IMR-90 (cell line): ENCODE measurements around the gene RAVER1. TPM values are rescaled to one million over a fixed set of nuclear protein-coding genes. Genes with fewer than 3 reads are reported as not detected.

Experiments
- ATAC-seq: fragments of 200-7000 bp; cut with Tn5 transposase; 2 replicates; pipeline ENCODE4 v1.9.1; 2020; ENCODE audit warnings: low read depth, mild to moderate bottlenecking, moderate library complexity
- BruUV-seq: library from RNA; stranded (reverse); fragments of 400-500 nt; replicated peaks from 2 replicates; lab custom pipeline; 2021; lab: Mats Ljungman, UMichigan
- CTCF ChIA-PET: fragments of 300-600 bp; formaldehyde crosslinking; extraction: SDS; loops from one replicate; lab custom pipeline; 2021; ENCODE audit warnings: antibody characterized with exemption; lab: Yijun Ruan, JAX
- POLR2A ChIA-PET: fragments of 300-600 bp; sonication (Branson Sonifier 250); formaldehyde crosslinking; loops from one replicate; lab custom pipeline; 2022; ENCODE audit warnings: antibody characterized with exemption; ENCODE audit not compliant: unreplicated experiment; lab: Charles Lee
- DNase-seq: peaks from one replicate; pipeline ENCODE4 v3.0.0; 2013
- H2AFZ ChIP-seq: replicated peaks from 2 replicates; pipeline ENCODE3; 2013; ENCODE audit warnings: low read length, mild to moderate bottlenecking; ENCODE audit not compliant: poor library complexity
- H2AK5ac ChIP-seq: 2 replicates; pipeline ENCODE4 v1.6.1; 2013; ENCODE audit warnings: low read depth, low read length, inconsistent platforms
- H2AK9ac ChIP-seq: replicated peaks from 2 replicates; pipeline ENCODE3; 2013; ENCODE audit warnings: mild to moderate bottlenecking, low read depth, low read length, moderate library complexity; ENCODE audit not compliant: poor library complexity
- H2BK120ac ChIP-seq: 2 replicates; pipeline ENCODE4 v1.6.1; 2013; ENCODE audit warnings: low read depth, low read length, inconsistent platforms
- H2BK15ac ChIP-seq: 3 replicates; pipeline ENCODE4 v1.6.1; 2013; ENCODE audit warnings: low read depth, low read length, inconsistent platforms
- H2BK20ac ChIP-seq: 2 replicates; pipeline ENCODE4 v1.6.1; 2013; ENCODE audit warnings: low read depth, mild to moderate bottlenecking, inconsistent platforms, low read length, moderate library complexity
- H2BK5ac ChIP-seq: 2 replicates; pipeline ENCODE4 v1.6.1; 2013; ENCODE audit warnings: mild to moderate bottlenecking, low read depth, low read length, inconsistent platforms; ENCODE audit not compliant: poor library complexity, severe bottlenecking
- H3K14ac ChIP-seq: replicated peaks from 2 replicates; pipeline ENCODE4 v1.6.1; 2013; ENCODE audit warnings: low read depth, low read length, inconsistent platforms
- H3K18ac ChIP-seq: 2 replicates; pipeline ENCODE4 v1.6.1; 2013; ENCODE audit warnings: low read depth, low read length, control low read depth
- H3K23ac ChIP-seq: 2 replicates; pipeline ENCODE4 v1.6.1; 2013; ENCODE audit warnings: low read depth, low read length, inconsistent platforms
- H3K27ac ChIP-seq: 2 replicates; pipeline ENCODE4 v1.5.1; 2013; ENCODE audit warnings: mild to moderate bottlenecking, control low read depth, low read length; ENCODE audit not compliant: insufficient read depth
- H3K27me3 ChIP-seq: 2 replicates; pipeline ENCODE4 v1.6.1; 2013; ENCODE audit warnings: low read length; ENCODE audit not compliant: control insufficient read depth, insufficient read depth
- H3K36me3 ChIP-seq: 2 replicates; pipeline ENCODE4 v1.6.1; 2013; ENCODE audit warnings: low read length, mixed read lengths; ENCODE audit not compliant: control insufficient read depth, insufficient read depth
- H3K4ac ChIP-seq: 2 replicates; pipeline ENCODE4 v1.6.1; 2013; ENCODE audit warnings: low read depth, low read length, inconsistent platforms
- H3K4me1 ChIP-seq: 2 replicates; pipeline ENCODE4 v1.6.1; 2013; ENCODE audit warnings: low read length, mixed read lengths; ENCODE audit not compliant: control insufficient read depth, insufficient read depth
- H3K4me2 ChIP-seq: 2 replicates; pipeline ENCODE4 v1.6.1; 2013; ENCODE audit warnings: low read depth, mild to moderate bottlenecking, control low read depth, low read length, moderate library complexity
- H3K4me3 ChIP-seq: 2 replicates; pipeline ENCODE4 v1.5.1; 2013; ENCODE audit warnings: low read depth, mild to moderate bottlenecking, control low read depth, low read length, moderate library complexity; ENCODE audit not compliant: insufficient read depth
- H3K56ac ChIP-seq: 2 replicates; pipeline ENCODE4 v1.6.1; 2013; ENCODE audit warnings: low read length, inconsistent platforms; ENCODE audit not compliant: insufficient read depth; ENCODE audit errors: extremely low read depth
- H3K79me1 ChIP-seq, 2 experiments: 2 replicates each; pipeline ENCODE4 v1.6.1; 2013; ENCODE audit warnings: low read length in 2 of 2, inconsistent platforms in 1 of 2, low read depth in 1 of 2
- H3K9ac ChIP-seq: 2 replicates; pipeline ENCODE4 v1.6.1; 2013; ENCODE audit warnings: low read depth, low read length, control low read depth
- H3K9me1 ChIP-seq: 2 replicates; pipeline ENCODE4 v1.6.1; 2013; ENCODE audit warnings: low read length, inconsistent platforms; ENCODE audit not compliant: insufficient read depth
- H3K9me3 ChIP-seq: 2 replicates; pipeline ENCODE4 v1.6.1; 2013; ENCODE audit warnings: low read length; ENCODE audit not compliant: control insufficient read depth, insufficient read depth
- H4K20me1 ChIP-seq: 2 replicates; pipeline ENCODE4 v1.6.1; 2013; ENCODE audit warnings: low read length, inconsistent platforms; ENCODE audit not compliant: insufficient read depth
- H4K5ac ChIP-seq: 2 replicates; pipeline ENCODE4 v1.6.1; 2013; ENCODE audit warnings: mild to moderate bottlenecking, low read depth, low read length, control low read depth
- H4K8ac ChIP-seq, 2 experiments: 2 replicates each; pipeline ENCODE4 v1.6.1; 2013; ENCODE audit warnings: low read depth in 2 of 2, low read length in 2 of 2, control low read depth in 1 of 2, inconsistent platforms in 1 of 2
- H4K91ac ChIP-seq: 2 replicates; pipeline ENCODE4 v1.6.1; 2013; ENCODE audit warnings: low read depth, low read length, inconsistent platforms; ENCODE audit not compliant: insufficient read depth
- MAZ ChIP-seq: IDR thresholded peaks from 2 replicates; pipeline ENCODE4 v1.6.1; 2012; ENCODE audit warnings: low read depth, mild to moderate bottlenecking, low read length, improper control_type of control experiment, moderate library complexity, borderline replicate concordance
- POLR2A ChIP-seq: IDR thresholded peaks from 2 replicates; pipeline ENCODE4 v1.6.1; 2012; ENCODE audit warnings: mild to moderate bottlenecking, low read depth, low read length
- WGBS, 2 experiments: methylation state at CpG; one replicate each; pipeline versions ENCODE4 v1.1.5 to v1.1.7; 2013; ENCODE audit warnings: missing lambda C conversion rate in 2 of 2; ENCODE audit not compliant: insufficient read length in 1 of 2; ENCODE audit errors: extremely low coverage in 2 of 2; 5-methylcytosine and 5-hydroxymethylcytosine counted together
- dilution Hi-C: fragments of 300-500 bp; cut with HindIII; formaldehyde crosslinking; loops from one replicate; pipeline ENCODE4 v1.14.3; 2018; ENCODE audit warnings: low sequenced_read_pairs; ENCODE audit not compliant: unreplicated experiment
- in situ Hi-C: fragments of 300-500 bp; cut with MboI; formaldehyde crosslinking; loops from 3 replicates; pipeline ENCODE4 v1.14.3; 2019; ENCODE audit warnings: low sequenced_read_pairs, inconsistent platforms, mixed read lengths
- intact Hi-C: fragments of 100-400 bp; cut with micrococcal nuclease; formaldehyde crosslinking; loops from 2 replicates; pipeline ENCODE4 v1.10.0; 2022
- polyA plus RNA-seq, 3 experiments: library from polyadenylated mRNA; depleted of rRNA; stranded (reverse); fragments of >200 nt; gene quantifications; 2 replicates each; pipeline ENCODE4 v1.2.3, GENCODE V29; 2012; ENCODE audit warnings: low replicate concordance in 1 of 3
- total RNA-seq: library from RNA; depleted of rRNA; stranded (reverse); fragments of >200 nt; gene quantifications from 2 replicates; pipeline ENCODE4 v1.2.3, GENCODE V29; 2012
- TF ChIP-seq, protein P1 (sequence below): fragments of 150-350 bp; IDR thresholded peaks from 2 replicates; pipeline ENCODE4 v1.6.1; 2016; ENCODE audit warnings: low read depth, mild to moderate bottlenecking, low read length, moderate library complexity, borderline replicate concordance

The RAVER1 gene
- total and polyA plus RNA-seq, 2 of the 4 experiments (the other 2 are of a cell fraction), result 2.7 to 18.1 TPM

DNA sequence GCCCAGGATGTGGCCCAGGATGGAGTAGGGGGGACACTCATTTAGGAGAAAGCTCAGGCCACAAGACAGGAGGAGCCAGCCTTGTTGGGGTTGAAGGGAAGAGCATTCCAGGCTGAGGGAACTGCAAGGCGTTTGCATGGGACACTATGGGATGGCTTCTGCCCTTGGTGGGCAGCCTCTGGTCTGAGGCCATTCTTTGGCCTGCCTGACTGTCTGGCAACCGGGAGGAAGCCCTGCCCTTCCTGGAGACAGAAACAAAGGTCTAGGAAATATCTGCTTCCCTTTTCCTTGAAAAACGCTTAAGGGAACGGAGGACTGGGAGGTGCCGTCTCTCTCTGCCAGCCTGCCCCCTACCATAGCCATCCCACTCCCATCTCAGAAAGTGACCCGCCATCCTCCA is 65.3 kb downstream of the RAVER1 start:
- no peaks in the 10 kb centered on the region; the same call in 1 of the 2 replicates for H3K27me3 ChIP-seq
- dilution Hi-C loops, result no loop called here
- H3K4ac ChIP-seq, result no peak overlapping the region
- no peak overlapping the region for H2AK9ac ChIP-seq
- H2BK15ac ChIP-seq, result no peak overlapping the region
- no peak overlapping the region for H3K18ac ChIP-seq
- ChIA-PET CTCF (interaction anchor here (0.6 to 1.8 kb wide), 2 partner anchors 121 to 122 kb away, joined by 3 to 12 read pairs; no protein-coding TSS in a partner anchor), POLR2A (no interaction called here)
- H2BK5ac ChIP-seq, result no peak overlapping the region
- intact Hi-C loops, result loop anchor here (2.0 kb wide), 1 partner anchor 67 kb away; no protein-coding TSS in a partner anchor
- H3K79me1 ChIP-seq, result 0 out of 4 replicates have a peak, but pooled peaks cover 0 to 6% of the 10 kb centered on the region in 2 experiments
- H3K4me3 ChIP-seq, result no peak overlapping the region
- WGBS, 2 experiments, result 66% methylated on average over 4 of the region's 6 CpGs; no CpG with 5 or more reads in 1 of the 2 experiments
- no peak overlapping the region for H3K4me2 ChIP-seq
- H3K9me3 ChIP-seq, result no peaks in the 10 kb centered on the region
- H4K20me1 ChIP-seq, result no peaks in the 10 kb centered on the region
- H2BK20ac ChIP-seq, result no peak overlapping the region
- no peaks in the 10 kb centered on the region for H3K36me3 ChIP-seq
- no peak overlapping the region for H4K8ac ChIP-seq
- H2AK5ac ChIP-seq, result no peak overlapping the region
- H3K23ac ChIP-seq, result no peak overlapping the region
- no peak overlapping the region for H4K91ac ChIP-seq
- no peak overlapping the region for H4K5ac ChIP-seq
- DNase-seq, result no peak
- H3K27ac ChIP-seq, result no peak overlapping the region
- no peak for ATAC-seq
- H3K4me1 ChIP-seq, result peaks cover 3% of the 10 kb centered on the region; the same call in 1 of the 2 replicates
- no peak overlapping the region for H3K14ac ChIP-seq
- H3K9ac ChIP-seq, result no peak overlapping the region
- in situ Hi-C loops, result no loop called here
- TF ChIP-seq MAZ (no peak), POLR2A (no peak)
- TF ChIP-seq, protein P1, sequence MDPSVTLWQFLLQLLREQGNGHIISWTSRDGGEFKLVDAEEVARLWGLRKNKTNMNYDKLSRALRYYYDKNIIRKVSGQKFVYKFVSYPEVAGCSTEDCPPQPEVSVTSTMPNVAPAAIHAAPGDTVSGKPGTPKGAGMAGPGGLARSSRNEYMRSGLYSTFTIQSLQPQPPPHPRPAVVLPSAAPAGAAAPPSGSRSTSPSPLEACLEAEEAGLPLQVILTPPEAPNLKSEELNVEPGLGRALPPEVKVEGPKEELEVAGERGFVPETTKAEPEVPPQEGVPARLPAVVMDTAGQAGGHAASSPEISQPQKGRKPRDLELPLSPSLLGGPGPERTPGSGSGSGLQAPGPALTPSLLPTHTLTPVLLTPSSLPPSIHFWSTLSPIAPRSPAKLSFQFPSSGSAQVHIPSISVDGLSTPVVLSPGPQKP, result no peak
- H3K56ac ChIP-seq, result no peak overlapping the region
- H3K9me1 ChIP-seq, result no peaks in the 10 kb centered on the region
- no TSS peak for BruUV-seq
- no peak overlapping the region for H2AFZ ChIP-seq
- no peak overlapping the region for H2BK120ac ChIP-seq
